ENCODE results near the gene CCDC39. TPM values are rescaled to one million over a fixed set of nuclear protein-coding genes. Genes with fewer than 3 reads are reported as not detected.

The CCDC39 gene
- total and polyA plus RNA-seq, 9 of the 15 experiments (the other 6 are each of a cell fraction or from before 2014, with no cell fraction given): not detected

- TF ChIP-seq HOXB6 (CRISPR knock-in tag; IDR thresholded peaks at IDR 0.05; ENCODE audit: borderline replicate concordance) (no peak), MTA1 (IDR thresholded peaks at IDR 0.05; ENCODE audit: borderline replicate concordance) (no peak), CREB3 (tag; conservative IDR thresholded peaks at IDR 0.05; ENCODE audit: low read depth) (no peak), NRF1 (conservative IDR thresholded peaks at IDR 0.05 in 1 of 2, IDR thresholded peaks at IDR 0.05 in 1 of 2) (no peak), HMG20B (CRISPR knock-in tag; IDR thresholded peaks at IDR 0.05) (no peak)
Measured at GRCh38 chr3:180624714-180625113, 54.6 kb downstream of the CCDC39 start (continued).

- H3K27ac ChIP-seq (ENCODE audit: extremely low read depth, low read depth, low read length): no peak overlapping the region
- no peak for FAIRE-seq
- no TSS peak for BruUV-seq (replicated peaks)
- no peak overlapping the region for H3K4me3 ChIP-seq
- H3K4me2 ChIP-seq (ENCODE audit: insufficient read depth, low read length): no peak overlapping the region
- no peaks in the 10 kb centered on the region for H3K9me1 ChIP-seq (ENCODE audit: control insufficient read depth, insufficient read depth, low read length)
- ChIA-PET POLR2A (interaction anchor here (0.6 to 1.2 kb wide), 2 partner anchors 10 to 18 kb away, joined by 3 read pairs; partner anchors contain the start of gene TTC14), CTCF (ENCODE audit: low intra/inter-chr PET ratio) (no interaction called here)
- DNase-seq (ENCODE audit: extremely low read depth in 1 of 4, low spot score in 3 of 4): no peak
- H3K9ac ChIP-seq (ENCODE audit: insufficient read depth in 1 of 2, low read depth in 2 of 2, low read length in 2 of 2): no peak overlapping the region
- no peaks in the 10 kb centered on the region for H3K9me3 ChIP-seq (replicated peaks; ENCODE audit: control insufficient read depth, insufficient read depth, low read depth, low read length)
- no peaks in the 10 kb centered on the region for H4K20me1 ChIP-seq (replicated peaks; ENCODE audit: control insufficient read depth, insufficient read depth, low read length)
- H3K4me1 ChIP-seq (replicated peaks in 1 of 2; ENCODE audit: control insufficient read depth in 2 of 2, insufficient read depth in 2 of 2, low read length in 2 of 2): no peaks in the 10 kb centered on the region
- H3K27me3 ChIP-seq (ENCODE audit: control insufficient read depth in 2 of 2, insufficient read depth in 2 of 2, low read length in 2 of 2): no peaks in the 10 kb centered on the region
- in situ Hi-C loops (cut with MboI) (loop anchor here (25.0 kb wide), 2 partner anchors 368 to 1182 kb away; partner anchors contain the start of gene DNAJC19), intact Hi-C loops (cut with micrococcal nuclease) (no loop called here)
- no peak for ATAC-seq
- no peak for TF ChIP-seq CHD1 (IDR thresholded peaks at IDR 0.05; ENCODE audit: low read length)
- no peak overlapping the region for H2AFZ ChIP-seq (ENCODE audit: low read depth, low read length)
- peaks cover 4% of the 10 kb centered on the region; the same call in 2 of the 3 replicates for H3K36me3 ChIP-seq (ENCODE audit: control insufficient read depth, insufficient read depth, low read length)
- no peaks in the 10 kb centered on the region for H3K79me2 ChIP-seq (ENCODE audit: control insufficient read depth, insufficient read depth, low read length)
- 74% methylated on average over 2 of the region's 2 CpGs for WGBS (ENCODE audit: insufficient coverage, low coverage, missing lambda C conversion rate)
Measured at GRCh38 chr3:180619723-180620122, 59.6 kb downstream of the CCDC39 start.

Measured in K562 (cell line).